Right ventricle myocardium inferior (tissue), 1 donor: ENCODE measurements around the gene EPHA7. TPM values are rescaled to one million over a fixed set of nuclear protein-coding genes. Genes with fewer than 3 reads are reported as not detected.

Experiments
- ATAC-seq: fragments of 200-7000 bp; cut with Tn5 transposase; one replicate; pipeline ENCODE4 v1.9.1; 2020; ENCODE audit warnings: mild to moderate bottlenecking, moderate library complexity
- DNase-seq: peaks from one replicate; pipeline ENCODE4 v3.0.0; 2021; ENCODE audit errors: missing footprints
- intact Hi-C: fragments of 100-400 bp; cut with DNase I; formaldehyde crosslinking; loops from one replicate; pipeline ENCODE4 v1.11.0; 2022
- total RNA-seq: library from RNA; stranded (reverse); fragmentation: NEBNext Ultra II Directional; extraction: Animal tissue kit (Norgen Biotek cat#: 25700); gene quantifications from one replicate; pipeline ENCODE4 v1.2.1, GENCODE V29; 2021
- donor health status: DM: no; HTN: yes; CAD: no; lungs with severe emphysema.

EPHA7 gene
- total RNA-seq, 1 donor from 2014 or later = 1.3 TPM

GRCh38 chr6:93293460-93293859 lies 125.9 kb downstream of the EPHA7 start:
- DNase-seq (no peak), ATAC-seq (no peak)
- intact Hi-C loops = no loop called here

DNA sequence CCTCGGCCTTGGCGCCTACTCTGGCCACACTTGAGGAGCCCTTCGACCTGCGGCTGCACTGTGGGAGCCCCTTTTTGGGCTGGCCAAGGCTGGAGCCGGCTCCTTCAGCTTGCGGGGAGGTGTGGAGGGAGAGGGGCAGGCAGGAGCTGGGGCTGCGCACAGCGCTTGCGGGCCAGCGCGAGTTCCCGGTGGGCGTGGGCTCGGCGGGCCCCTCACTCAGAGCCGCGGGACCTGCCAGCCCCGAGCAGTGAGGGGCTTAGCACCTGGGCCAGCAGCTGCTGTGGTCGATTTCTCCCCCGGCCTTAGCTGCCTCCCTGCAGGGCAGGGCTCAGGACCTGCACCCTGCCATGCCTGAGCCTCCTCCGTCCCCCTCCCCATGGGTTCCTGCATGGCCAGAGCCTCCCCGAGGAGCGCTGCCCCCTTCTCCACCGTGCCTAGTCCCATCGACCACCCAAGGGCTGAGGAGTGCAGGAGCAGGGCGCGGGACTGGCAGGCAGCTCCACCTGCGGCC lies 136.8 kb downstream of the EPHA7 start:
- DNase-seq = no peak
- intact Hi-C loops = no loop called here
- no peak for ATAC-seq

GRCh38 chr6:93278241-93278640 lies 141.1 kb downstream of the EPHA7 start:
- DNase-seq = no peak
- ATAC-seq = no peak
- intact Hi-C loops = no loop called here

DNA sequence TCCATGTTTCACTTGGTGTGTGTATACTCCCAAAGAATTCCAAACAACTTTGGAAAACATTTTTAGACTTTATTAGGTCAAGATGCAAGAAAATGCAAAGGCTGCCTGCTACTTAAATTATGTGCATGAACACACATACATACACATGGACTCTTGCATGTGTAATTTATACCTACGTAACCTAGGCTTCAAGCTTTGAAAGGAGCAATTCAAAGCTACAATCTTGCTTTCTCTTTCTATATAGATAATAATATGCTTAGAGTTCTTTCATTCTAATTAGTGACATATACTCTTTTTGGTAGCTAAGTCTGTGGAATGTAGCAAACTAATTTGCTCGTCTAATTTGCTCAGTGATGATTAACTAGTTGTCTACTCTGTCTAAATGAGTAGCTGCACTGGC lies 146.5 kb downstream of the EPHA7 start:
- DNase-seq (no peak), ATAC-seq (no peak)
- intact Hi-C loops = no loop called here

DNA sequence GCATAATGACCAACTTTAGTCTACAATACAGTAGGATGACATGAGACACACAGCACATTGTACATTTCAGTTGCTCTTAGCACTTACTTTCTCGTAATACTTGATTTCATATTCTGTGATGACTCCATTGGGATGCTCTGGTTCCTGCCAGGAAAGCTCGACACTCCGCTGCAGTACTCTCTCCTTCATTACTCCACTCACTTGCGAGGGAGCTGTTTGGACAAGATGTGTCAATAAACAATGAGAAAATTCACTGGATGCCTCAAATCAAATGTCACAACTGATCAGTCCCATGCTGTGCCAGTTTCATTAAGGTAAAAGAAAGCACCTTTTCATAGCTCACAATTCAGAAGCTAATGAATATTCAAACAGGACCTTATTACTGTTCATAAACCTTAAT lies 147.1 kb downstream of the EPHA7 start:
- ATAC-seq (no peak), DNase-seq (no peak)
- intact Hi-C loops = no loop called here

GRCh38 chr6:93266116-93266817 lies 153.1 kb downstream of the EPHA7 start:
- DNase-seq (no peak), ATAC-seq (no peak)
- intact Hi-C loops = no loop called here

GRCh38 chr6:93260881-93261280 lies 158.5 kb downstream of the EPHA7 start:
- no peak for ATAC-seq
- no peak for DNase-seq
- intact Hi-C loops = no loop called here

- ATAC-seq = no peak
- intact Hi-C loops = no loop called here
Measured at GRCh38 chr6:93259332-93259731, 160.0 kb downstream of the EPHA7 start.

GRCh38 chr6:93252930-93253329 lies 166.4 kb downstream of the EPHA7 start:
- no peak for ATAC-seq
- intact Hi-C loops = no loop called here
- no peak for DNase-seq

More at GRCh38 chr6:93259332-93259731, 160.0 kb downstream of the EPHA7 start:
- DNase-seq = no peak

GRCh38 chr6:93248631-93249030 lies 170.7 kb downstream of the EPHA7 start:
- intact Hi-C loops = no loop called here
- DNase-seq = no peak
- ATAC-seq = no peak

- intact Hi-C loops = no loop called here
- ATAC-seq = no peak
Measured at GRCh38 chr6:93243231-93243778, 176.1 kb downstream of the EPHA7 start.

DNA sequence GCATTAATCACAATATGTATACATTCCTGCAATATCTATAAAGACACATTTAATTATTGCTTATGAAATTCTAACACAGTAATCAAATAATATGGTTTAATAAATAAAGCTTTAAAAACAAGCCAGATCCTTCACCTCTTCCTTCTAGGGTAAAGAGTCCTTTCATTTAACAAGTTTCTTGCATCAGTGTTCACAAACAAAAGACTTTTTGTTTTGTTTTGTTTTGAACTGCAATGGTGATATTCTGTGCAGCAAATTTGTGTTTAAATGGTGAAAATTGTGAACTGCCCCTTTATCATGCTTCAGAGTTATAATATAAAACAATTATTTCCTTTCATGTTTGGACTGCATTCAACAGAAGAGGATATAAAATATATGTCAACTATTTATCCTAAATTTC lies 177.3 kb downstream of the EPHA7 start:
- intact Hi-C loops = no loop called here
- ATAC-seq (no peak), DNase-seq (no peak)

More at GRCh38 chr6:93243231-93243778, 176.1 kb downstream of the EPHA7 start:
- DNase-seq = no peak

DNA sequence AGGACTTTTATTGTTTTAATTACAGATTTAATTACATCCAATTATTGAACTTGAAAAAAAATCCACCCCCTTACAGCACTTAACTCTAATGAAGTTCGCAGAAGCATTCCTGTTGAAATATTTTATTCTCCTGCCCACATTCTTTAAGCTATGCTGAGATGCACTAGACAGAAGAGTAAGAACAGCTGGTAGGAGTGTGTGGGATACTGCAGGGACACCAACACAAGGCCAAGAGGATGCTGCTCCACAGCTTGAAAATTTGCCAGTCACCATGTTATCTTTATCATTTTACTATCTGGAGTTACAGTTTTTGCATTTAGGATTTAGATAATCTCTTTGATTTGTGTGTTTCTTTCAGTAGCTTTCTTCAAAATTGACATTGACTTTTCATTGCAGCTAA lies 180.7 kb downstream of the EPHA7 start:
- DNase-seq = no peak
- no peak for ATAC-seq
- intact Hi-C loops = no loop called here

- intact Hi-C loops = no loop called here
Measured at GRCh38 chr6:93235775-93236174, 183.6 kb downstream of the EPHA7 start.

DNA sequence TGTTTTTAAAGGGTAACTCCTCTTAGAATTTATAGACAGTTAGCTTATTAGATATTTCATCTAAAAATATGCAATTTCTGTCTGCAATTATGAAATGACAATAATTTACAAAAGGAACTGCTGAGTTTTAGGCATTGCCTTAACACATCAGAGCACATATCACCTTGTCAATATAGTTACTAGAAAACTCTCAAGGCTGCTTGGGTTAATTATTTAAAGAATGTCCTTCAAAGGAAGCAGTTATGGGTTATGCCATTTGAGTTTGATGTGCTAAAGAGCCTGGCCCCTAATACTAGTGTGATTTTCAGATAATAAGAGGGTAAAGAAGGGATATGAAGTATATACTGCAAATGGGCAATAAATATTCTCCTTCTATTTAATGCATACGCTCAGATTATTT lies 192.5 kb downstream of the EPHA7 start:
- ATAC-seq (no peak), DNase-seq (no peak)
- intact Hi-C loops = no loop called here

More at GRCh38 chr6:93235775-93236174, 183.6 kb downstream of the EPHA7 start:
- DNase-seq = no peak
- ATAC-seq = no peak

- no peak for DNase-seq
- intact Hi-C loops = no loop called here
- ATAC-seq = peak; percentile 94
Measured at GRCh38 chr6:93222071-93222851, 197.1 kb downstream of the EPHA7 start.

DNA sequence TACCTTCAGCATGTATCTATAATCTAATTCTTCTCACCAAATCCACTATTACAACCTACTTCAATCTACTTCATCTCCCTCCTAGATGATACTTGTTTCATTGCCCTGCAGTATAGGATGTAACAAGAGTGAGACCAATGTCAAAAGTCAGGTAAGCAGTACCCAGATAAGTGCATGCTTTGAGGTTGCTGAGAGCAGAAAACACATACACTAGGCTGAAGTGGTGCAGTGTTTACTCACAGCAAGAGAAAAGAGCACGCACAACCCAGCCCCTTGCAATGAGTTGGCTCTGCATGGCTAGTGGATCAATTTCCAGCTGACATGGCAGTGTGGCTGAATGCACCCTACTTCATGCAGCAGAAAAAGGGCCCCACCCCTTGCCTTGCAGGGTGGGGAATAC lies 199.9 kb downstream of the EPHA7 start:
- intact Hi-C loops = no loop called here
- ATAC-seq (no peak), DNase-seq (no peak)

DNA sequence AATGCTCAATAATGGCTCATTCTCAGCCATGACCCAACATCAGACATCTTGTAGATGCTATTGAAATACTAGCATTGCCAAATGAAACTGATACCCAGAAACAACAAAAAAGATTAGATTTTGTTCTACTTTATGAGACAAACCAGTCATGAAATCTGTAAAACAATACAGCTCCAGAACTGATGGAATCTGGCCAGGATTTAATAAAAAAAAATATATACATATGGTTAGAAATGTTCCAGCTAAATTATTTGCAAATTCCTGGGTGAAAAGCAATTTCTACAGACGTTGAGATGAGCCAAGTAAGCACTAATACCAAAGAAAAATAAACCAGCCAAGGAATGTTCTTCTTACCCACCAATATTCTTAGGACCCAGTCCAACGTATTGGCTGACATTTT lies 201.3 kb downstream of the EPHA7 start:
- intact Hi-C loops = no loop called here
- ATAC-seq (no peak), DNase-seq (no peak)

DNA sequence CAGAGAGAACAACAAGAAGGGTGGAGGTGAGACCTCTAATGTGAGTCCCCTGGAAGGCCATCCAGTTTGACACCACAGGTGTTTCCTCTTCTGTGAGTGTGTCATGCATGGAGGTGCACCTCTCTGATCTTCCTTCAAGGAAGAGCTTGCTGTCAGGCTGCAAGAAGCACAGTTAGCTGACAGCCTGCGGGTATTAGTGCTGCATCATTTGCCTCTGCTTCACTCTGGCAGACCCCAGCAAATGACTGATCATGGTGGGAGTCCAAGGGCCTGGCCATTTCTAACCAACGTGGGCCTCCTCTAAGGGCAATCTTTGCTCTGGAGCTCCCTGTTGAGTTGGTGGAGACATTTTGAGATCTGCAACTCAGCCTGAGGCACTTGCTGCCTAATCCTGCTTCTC lies 206.3 kb downstream of the EPHA7 start:
- intact Hi-C loops = no loop called here
- DNase-seq (no peak), ATAC-seq (no peak)

- DNase-seq (no peak), ATAC-seq (no peak)
- intact Hi-C loops = no loop called here
Measured at GRCh38 chr6:93210908-93211307, 208.5 kb downstream of the EPHA7 start.
